HL-60/S4 (cell line): ENCODE measurements around the gene MEIS2.

Experiments
- in situ Hi-C: fragments of 300-500 bp; cut with MboI; formaldehyde crosslinking; loops from 2 replicates; pipeline ENCODE4 v1.14.3; 2022; ENCODE audit warnings: low sequenced_read_pairs

Gene MEIS2

GRCh38 chr15:36942248-36942827 lies 158.0 kb downstream of the MEIS2 start:
- in situ Hi-C loops = no loop called here

GRCh38 chr15:36941798-36942197 lies 158.6 kb downstream of the MEIS2 start:
- in situ Hi-C loops = no loop called here

GRCh38 chr15:36940636-36941260 lies 159.6 kb downstream of the MEIS2 start:
- in situ Hi-C loops = no loop called here

- in situ Hi-C loops = no loop called here
Measured at GRCh38 chr15:36940219-36940618, 160.1 kb downstream of the MEIS2 start.

GRCh38 chr15:36938764-36939163 lies 161.6 kb downstream of the MEIS2 start:
- in situ Hi-C loops = no loop called here

GRCh38 chr15:36938131-36938530 lies 162.2 kb downstream of the MEIS2 start:
- in situ Hi-C loops = no loop called here

GRCh38 chr15:36936613-36937012 lies 163.7 kb downstream of the MEIS2 start:
- in situ Hi-C loops = no loop called here

- in situ Hi-C loops = no loop called here
Measured at GRCh38 chr15:36933255-36933990, 166.9 kb downstream of the MEIS2 start.

GRCh38 chr15:36932070-36932469 lies 168.3 kb downstream of the MEIS2 start:
- in situ Hi-C loops = no loop called here

- in situ Hi-C loops = no loop called here
Measured at GRCh38 chr15:36931434-36931833, 168.9 kb downstream of the MEIS2 start.

GRCh38 chr15:36926427-36926825 lies 173.9 kb downstream of the MEIS2 start:
- in situ Hi-C loops = no loop called here

- in situ Hi-C loops = no loop called here
Measured at GRCh38 chr15:36925653-36926426, 174.5 kb downstream of the MEIS2 start.

GRCh38 chr15:36925049-36925448 lies 175.3 kb downstream of the MEIS2 start:
- in situ Hi-C loops = no loop called here

GRCh38 chr15:36924034-36924433 lies 176.3 kb downstream of the MEIS2 start:
- in situ Hi-C loops = no loop called here

GRCh38 chr15:36921484-36922091 lies 178.8 kb downstream of the MEIS2 start:
- in situ Hi-C loops = no loop called here

GRCh38 chr15:36917411-36918267 lies 182.7 kb downstream of the MEIS2 start:
- in situ Hi-C loops = no loop called here

GRCh38 chr15:36914960-36915808 lies 185.2 kb downstream of the MEIS2 start:
- in situ Hi-C loops = no loop called here

GRCh38 chr15:36914466-36914865 lies 185.9 kb downstream of the MEIS2 start:
- in situ Hi-C loops = no loop called here

GRCh38 chr15:36912311-36912712 lies 188.0 kb downstream of the MEIS2 start:
- in situ Hi-C loops = no loop called here
